ENCODE measurements around the gene COL13A1. TPM values are rescaled to one million over a fixed set of nuclear protein-coding genes. Genes with fewer than 3 reads are reported as not detected.
A peak's percentile ranks its signal among the peaks of the same experiment; 100 is the strongest.

Gene COL13A1
- total and polyA plus RNA-seq, 2 experiments from 2014 or later, result 5.2 to 8.6 TPM

- ATAC-seq, result no peak
- no peak overlapping the region for H3K4me3 Mint-ChIP-seq
Measured at GRCh38 chr10:69881202-69881601, 79.5 kb downstream of the COL13A1 start.

More at GRCh38 chr10:69881202-69881601, 79.5 kb downstream of the COL13A1 start:
- Histone ChIP-seq H4K20me1 (replicated peaks; ENCODE audit: insufficient read depth) (no peaks in the 10 kb centered on the region), H3K27ac (ENCODE audit: low read depth) (no peak overlapping the region), H2AFZ (0 out of 2 replicates have a peak overlapping the region, but pooled peaks have one; percentile 63), H3K27me3 (ENCODE audit: insufficient read depth) (no peaks in the 10 kb centered on the region), H3K79me2 (replicated peaks; ENCODE audit: insufficient read depth) (no peaks in the 10 kb centered on the region), H3K36me3 (ENCODE audit: insufficient read depth) (no peaks in the 10 kb centered on the region), H3K4me2 (no peak overlapping the region; the same call in 1 of the 2 replicates), H3F3A (replicated peaks; ENCODE audit: low read depth) (no peaks in the 10 kb centered on the region), H3K4me3 (no peak overlapping the region), H3K4me1 (ENCODE audit: insufficient read depth) (peaks cover 17% of the 10 kb centered on the region), H3K9me2 (ENCODE audit: insufficient read depth) (no peaks in the 10 kb centered on the region)
- TF ChIP-seq, protein P1, sequence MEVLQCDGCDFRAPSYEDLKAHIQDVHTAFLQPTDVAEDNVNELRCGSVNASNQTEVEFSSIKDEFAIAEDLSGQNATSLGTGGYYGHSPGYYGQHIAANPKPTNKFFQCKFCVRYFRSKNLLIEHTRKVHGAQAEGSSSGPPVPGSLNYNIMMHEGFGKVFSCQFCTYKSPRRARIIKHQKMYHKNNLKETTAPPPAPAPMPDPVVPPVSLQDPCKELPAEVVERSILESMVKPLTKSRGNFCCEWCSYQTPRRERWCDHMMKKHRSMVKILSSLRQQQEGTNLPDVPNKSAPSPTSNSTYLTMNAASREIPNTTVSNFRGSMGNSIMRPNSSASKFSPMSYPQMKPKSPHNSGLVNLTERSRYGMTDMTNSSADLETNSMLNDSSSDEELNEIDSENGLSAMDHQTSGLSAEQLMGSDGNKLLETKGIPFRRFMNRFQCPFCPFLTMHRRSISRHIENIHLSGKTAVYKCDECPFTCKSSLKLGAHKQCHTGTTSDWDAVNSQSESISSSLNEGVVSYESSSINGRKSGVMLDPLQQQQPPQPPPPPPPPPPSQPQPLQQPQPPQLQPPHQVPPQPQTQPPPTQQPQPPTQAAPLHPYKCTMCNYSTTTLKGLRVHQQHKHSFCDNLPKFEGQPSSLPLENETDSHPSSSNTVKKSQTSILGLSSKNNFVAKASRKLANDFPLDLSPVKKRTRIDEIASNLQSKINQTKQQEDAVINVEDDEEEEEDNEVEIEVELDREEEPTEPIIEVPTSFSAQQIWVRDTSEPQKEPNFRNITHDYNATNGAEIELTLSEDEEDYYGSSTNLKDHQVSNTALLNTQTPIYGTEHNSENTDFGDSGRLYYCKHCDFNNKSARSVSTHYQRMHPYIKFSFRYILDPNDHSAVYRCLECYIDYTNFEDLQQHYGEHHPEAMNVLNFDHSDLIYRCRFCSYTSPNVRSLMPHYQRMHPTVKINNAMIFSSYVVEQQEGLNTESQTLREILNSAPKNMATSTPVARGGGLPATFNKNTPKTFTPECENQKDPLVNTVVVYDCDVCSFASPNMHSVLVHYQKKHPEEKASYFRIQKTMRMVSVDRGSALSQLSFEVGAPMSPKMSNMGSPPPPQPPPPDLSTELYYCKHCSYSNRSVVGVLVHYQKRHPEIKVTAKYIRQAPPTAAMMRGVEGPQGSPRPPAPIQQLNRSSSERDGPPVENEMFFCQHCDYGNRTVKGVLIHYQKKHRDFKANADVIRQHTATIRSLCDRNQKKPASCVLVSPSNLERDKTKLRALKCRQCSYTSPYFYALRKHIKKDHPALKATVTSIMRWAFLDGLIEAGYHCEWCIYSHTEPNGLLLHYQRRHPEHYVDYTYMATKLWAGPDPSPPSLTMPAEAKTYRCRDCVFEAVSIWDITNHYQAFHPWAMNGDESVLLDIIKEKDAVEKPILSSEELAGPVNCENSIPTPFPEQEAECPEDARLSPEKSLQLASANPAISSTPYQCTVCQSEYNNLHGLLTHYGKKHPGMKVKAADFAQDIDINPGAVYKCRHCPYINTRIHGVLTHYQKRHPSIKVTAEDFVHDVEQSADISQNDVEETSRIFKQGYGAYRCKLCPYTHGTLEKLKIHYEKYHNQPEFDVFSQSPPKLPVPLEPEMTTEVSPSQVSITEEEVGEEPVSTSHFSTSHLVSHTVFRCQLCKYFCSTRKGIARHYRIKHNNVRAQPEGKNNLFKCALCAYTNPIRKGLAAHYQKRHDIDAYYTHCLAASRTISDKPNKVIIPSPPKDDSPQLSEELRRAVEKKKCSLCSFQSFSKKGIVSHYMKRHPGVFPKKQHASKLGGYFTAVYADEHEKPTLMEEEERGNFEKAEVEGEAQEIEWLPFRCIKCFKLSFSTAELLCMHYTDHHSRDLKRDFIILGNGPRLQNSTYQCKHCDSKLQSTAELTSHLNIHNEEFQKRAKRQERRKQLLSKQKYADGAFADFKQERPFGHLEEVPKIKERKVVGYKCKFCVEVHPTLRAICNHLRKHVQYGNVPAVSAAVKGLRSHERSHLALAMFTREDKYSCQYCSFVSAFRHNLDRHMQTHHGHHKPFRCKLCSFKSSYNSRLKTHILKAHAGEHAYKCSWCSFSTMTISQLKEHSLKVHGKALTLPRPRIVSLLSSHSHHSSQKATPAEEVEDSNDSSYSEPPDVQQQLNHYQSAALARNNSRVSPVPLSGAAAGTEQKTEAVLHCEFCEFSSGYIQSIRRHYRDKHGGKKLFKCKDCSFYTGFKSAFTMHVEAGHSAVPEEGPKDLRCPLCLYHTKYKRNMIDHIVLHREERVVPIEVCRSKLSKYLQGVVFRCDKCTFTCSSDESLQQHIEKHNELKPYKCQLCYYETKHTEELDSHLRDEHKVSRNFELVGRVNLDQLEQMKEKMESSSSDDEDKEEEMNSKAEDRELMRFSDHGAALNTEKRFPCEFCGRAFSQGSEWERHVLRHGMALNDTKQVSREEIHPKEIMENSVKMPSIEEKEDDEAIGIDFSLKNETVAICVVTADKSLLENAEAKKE (CRISPR knock-in tag; IDR thresholded peaks at IDR 0.05), result no peak
- TF ChIP-seq, protein P2, sequence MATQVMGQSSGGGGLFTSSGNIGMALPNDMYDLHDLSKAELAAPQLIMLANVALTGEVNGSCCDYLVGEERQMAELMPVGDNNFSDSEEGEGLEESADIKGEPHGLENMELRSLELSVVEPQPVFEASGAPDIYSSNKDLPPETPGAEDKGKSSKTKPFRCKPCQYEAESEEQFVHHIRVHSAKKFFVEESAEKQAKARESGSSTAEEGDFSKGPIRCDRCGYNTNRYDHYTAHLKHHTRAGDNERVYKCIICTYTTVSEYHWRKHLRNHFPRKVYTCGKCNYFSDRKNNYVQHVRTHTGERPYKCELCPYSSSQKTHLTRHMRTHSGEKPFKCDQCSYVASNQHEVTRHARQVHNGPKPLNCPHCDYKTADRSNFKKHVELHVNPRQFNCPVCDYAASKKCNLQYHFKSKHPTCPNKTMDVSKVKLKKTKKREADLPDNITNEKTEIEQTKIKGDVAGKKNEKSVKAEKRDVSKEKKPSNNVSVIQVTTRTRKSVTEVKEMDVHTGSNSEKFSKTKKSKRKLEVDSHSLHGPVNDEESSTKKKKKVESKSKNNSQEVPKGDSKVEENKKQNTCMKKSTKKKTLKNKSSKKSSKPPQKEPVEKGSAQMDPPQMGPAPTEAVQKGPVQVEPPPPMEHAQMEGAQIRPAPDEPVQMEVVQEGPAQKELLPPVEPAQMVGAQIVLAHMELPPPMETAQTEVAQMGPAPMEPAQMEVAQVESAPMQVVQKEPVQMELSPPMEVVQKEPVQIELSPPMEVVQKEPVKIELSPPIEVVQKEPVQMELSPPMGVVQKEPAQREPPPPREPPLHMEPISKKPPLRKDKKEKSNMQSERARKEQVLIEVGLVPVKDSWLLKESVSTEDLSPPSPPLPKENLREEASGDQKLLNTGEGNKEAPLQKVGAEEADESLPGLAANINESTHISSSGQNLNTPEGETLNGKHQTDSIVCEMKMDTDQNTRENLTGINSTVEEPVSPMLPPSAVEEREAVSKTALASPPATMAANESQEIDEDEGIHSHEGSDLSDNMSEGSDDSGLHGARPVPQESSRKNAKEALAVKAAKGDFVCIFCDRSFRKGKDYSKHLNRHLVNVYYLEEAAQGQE (IDR thresholded peaks at IDR 0.05; ENCODE audit: unreplicated experiment), result no peak
- Mint-ChIP-seq H3K27ac (no peak overlapping the region), H3K36me3 (ENCODE audit: low read depth) (no peaks in the 10 kb centered on the region; the same call in 2 of the 3 replicates), H3K4me1 (peaks cover 56% of the 10 kb centered on the region), H3K9me3 (no peaks in the 10 kb centered on the region), H3K27me3 (ENCODE audit: insufficient read depth, low read depth, poor library complexity) (peaks cover 16% of the 10 kb centered on the region)
- DNase-seq (ENCODE audit: low spot score), result no peak
